GM18519 (cell line): ENCODE data around the gene RBBP7.
"Not testable (repeated sequence)": the region's sequence is repeated elsewhere in the genome, so short reads cannot be mapped to it uniquely, and the experiment has no call there.

Experiments used
- ATAC-seq: cut with Tn5 transposase; IDR thresholded peaks from one replicate; pipeline ENCODE4 v1.9.1; 2021; ENCODE audit warnings: mild to moderate bottlenecking, moderate library complexity; ENCODE audit not compliant: unreplicated experiment, low FRiP score

The RBBP7 gene

DNA sequence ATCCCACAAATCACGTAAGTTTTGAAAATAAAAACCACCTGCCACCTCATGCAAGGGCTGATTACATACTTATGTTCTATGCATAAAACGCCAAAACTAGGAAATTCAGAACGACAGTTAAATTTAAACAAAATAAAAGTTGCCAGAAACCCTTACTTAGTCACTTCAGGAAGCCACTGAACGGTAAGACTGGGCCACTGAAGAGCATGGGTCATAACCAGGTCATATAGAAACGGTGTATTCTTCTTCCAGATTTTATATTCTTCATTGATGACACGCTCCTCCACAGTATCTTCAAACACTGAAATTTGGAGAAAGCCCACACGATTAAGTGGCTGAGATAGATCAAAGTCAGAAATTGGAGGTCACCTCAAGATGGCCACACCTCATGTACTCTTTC is 1.2 kb downstream of the RBBP7 start:
- no peak for ATAC-seq

GRCh38 chrX:16867947-16868346 is 2.2 kb downstream of the RBBP7 start:
- no peak for ATAC-seq

GRCh38 chrX:16862829-16863228 is 7.3 kb downstream of the RBBP7 start:
- ATAC-seq, result no peak

GRCh38 chrX:16856744-16857143 is 13.4 kb downstream of the RBBP7 start:
- ATAC-seq, result no peak

GRCh38 chrX:16856076-16856404 is 14.1 kb downstream of the RBBP7 start:
- ATAC-seq, result not testable (repeated sequence)

- ATAC-seq, result no peak
Measured at GRCh38 chrX:16855363-16856075, 14.6 kb downstream of the RBBP7 start.

DNA sequence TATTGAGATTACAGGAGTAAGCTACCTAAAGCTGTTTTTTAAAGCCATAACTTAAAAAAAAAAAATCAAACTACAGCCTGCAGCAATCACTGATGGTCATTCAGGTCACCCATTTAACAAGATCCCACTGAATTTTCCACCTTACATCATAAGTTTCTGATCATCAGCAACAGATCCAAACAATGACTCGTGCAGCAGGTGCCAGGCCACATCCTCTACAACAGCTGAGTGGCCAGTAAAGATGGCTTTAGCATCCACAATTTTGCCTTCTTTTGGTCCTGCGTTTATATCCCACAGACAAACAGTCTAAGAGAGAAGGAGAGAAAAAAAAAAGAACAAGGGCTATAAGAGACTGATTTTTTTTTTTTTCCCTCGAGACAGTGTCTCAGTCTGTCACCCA is 16.6 kb downstream of the RBBP7 start:
- ATAC-seq, result no peak

DNA sequence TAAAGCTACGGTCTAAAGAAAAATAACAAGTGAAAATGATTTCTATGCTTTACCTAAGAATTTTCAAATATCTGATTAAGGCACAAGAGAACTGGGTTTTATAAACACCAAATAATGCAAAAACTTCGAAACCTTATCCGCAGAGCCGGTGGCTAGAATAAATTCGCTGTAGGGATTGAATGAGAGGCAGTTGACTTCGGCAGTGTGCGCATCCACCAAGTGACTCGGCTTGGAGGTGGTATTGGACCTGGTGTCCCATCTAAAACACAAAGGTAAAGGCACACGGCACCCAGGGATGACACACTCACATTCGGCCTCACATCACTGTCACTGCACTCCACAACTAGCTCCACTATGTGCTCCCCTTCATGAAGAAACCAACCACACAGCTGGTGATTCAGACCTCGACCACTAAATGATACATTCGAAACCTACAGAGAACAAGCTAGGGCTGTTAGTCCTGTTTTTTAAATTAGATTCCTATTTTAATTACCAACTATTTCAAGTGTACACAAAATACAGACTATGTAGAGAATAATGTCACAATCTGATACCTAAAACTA is 17.5 kb downstream of the RBBP7 start:
- ATAC-seq, result no peak

- ATAC-seq, result no peak
Measured at GRCh38 chrX:16851827-16852226, 18.3 kb downstream of the RBBP7 start.

GRCh38 chrX:16851421-16851820 is 18.7 kb downstream of the RBBP7 start:
- ATAC-seq, result no peak

GRCh38 chrX:16848541-16848940 is 21.6 kb downstream of the RBBP7 start:
- no peak for ATAC-seq

DNA sequence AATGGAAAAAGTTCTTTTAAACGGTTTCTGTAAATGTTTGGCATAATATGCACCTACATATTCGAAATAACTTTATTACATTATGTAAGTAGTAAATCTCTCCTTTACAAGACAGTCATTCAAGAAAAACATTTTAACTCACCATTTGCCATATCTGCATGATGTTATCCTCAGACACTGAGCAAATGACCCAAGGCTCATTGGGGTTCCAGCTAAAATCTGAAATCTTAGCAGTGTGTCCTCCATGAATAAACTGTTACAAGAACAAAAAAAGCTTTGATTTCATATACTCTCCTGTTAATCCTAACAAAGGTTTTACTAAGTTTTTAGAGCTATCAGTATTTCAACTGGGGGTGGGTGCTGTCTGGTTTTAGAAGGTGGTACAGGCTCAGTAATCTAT is 24.5 kb downstream of the RBBP7 start:
- ATAC-seq, result no peak

DNA sequence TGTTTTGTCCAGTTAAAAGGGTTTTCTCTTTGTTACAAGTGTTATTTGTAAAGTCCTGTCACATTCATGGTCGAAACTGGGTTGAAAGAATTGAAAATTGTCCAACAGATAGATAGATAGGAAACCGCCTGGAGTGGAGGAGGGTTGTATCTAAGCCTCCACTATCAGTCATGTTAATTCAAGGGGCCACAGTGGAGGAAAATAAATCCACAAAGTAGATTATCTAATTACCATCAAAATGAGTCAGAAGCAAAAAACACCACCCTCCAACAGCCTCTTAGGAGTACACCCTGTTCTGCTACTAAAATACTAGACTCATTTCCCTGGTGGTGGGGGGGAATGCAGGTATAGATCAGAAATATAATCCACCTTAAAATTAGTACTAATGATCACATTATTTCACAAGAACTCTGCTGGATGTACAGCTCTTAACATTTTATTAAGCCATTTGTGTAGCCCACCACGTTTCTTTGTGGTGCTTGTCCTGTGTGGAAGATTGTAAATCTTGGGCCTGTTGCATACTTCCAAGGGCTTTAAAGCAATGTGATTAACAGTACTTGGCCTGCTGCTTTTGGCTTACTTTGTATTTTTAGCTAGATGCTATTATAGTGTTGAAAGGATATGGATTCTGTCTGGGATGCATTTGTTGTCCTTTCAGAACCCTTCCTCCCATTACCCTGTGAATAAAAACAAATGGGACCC is 26.8 kb downstream of the RBBP7 start:
- ATAC-seq, result no peak

GRCh38 chrX:16842684-16843083 is 27.5 kb downstream of the RBBP7 start:
- ATAC-seq, result no peak

GRCh38 chrX:16839852-16840460 is 30.2 kb downstream of the RBBP7 start:
- ATAC-seq, result no peak

GRCh38 chrX:16839219-16839851 is 30.8 kb downstream of the RBBP7 start:
- no peak for ATAC-seq

- no peak for ATAC-seq
Measured at GRCh38 chrX:16838202-16839066, 31.7 kb downstream of the RBBP7 start.

- peak; percentile 68 for ATAC-seq
Measured at GRCh38 chrX:16836371-16836770, 33.8 kb downstream of the RBBP7 start.

DNA sequence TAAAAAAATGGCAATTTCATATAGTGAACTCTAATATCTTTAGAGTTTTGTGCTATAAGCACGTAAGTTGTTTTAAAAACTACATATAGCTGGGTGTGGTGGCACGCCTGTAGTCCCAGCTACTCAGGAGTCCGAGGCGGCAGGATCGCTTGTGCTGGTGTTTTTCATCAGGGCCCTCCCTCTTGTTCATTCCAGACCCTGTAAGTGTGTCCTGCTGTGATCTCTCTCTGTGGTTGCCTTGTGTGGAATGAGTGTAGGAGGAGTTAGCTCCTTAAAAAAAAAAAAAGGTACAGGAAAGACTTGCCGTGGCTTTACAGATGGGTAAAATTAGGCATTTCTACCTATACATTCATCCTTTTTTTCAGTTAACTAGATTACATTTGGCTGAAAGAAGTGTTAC is 35.4 kb downstream of the RBBP7 start:
- no peak for ATAC-seq

DNA sequence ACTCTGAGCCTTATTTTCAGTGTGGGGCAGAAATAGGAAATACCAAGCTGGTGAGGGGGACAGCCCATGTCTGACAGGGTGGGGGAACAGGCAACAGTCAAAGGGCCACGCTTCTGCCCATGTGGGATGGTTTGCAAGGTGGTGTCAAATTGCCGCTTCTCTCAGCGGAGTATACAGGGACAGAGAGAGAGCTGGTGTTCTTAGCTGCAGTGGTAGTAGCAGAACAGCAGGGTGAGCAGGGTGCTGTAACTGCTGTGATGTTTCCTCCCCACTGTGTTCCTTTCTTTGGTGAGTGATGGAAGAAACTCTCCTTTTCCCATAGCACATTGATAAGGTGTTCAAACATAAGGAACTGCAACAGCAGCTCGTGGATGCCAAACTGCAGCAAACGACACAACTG is 37.9 kb downstream of the RBBP7 start:
- no peak for ATAC-seq
